Endothelial cell of umbilical vein (primary cell): ENCODE measurements around the gene INTS12. TPM values are rescaled to one million over a fixed set of nuclear protein-coding genes. Genes with fewer than 3 reads are reported as not detected.

Source experiments
- BruUV-seq: library from RNA; stranded (reverse); fragments of 400-500 nt; replicated peaks from 2 replicates; lab custom pipeline; 2021; lab: Mats Ljungman, UMichigan
- CTCF ChIA-PET: fragments of 300-600, 350-600 bp; sonication (Branson Sonifier 250); formaldehyde crosslinking; loops from one replicate; lab custom pipeline; 2021; ENCODE audit warnings: antibody characterized with exemption, inconsistent platforms; lab: Charles Lee
- POLR2A ChIA-PET: fragments of 300-600, 350-600 bp; sonication (Branson Sonifier 250); formaldehyde crosslinking; loops from one replicate; lab custom pipeline; 2021; ENCODE audit warnings: antibody characterized with exemption, inconsistent platforms; lab: Charles Lee
- DNase-seq: peaks from one replicate; pipeline ENCODE4 v3.0.0-alpha.2; 2011; ENCODE audit warnings: low read depth, low spot score
- FAIRE-seq: peaks from 2 replicates; lab custom pipeline; 2011; peaks lifted over from hg19 to GRCh38; lab: Jason Lieb, UNC
- H2AFZ ChIP-seq: 2 replicates; pipeline ENCODE4 v1.6.0; 2012; ENCODE audit warnings: low read depth, low read length, control low read depth, inconsistent platforms
- H3K27ac ChIP-seq: 2 replicates; pipeline ENCODE4 v1.5.1; 2011; ENCODE audit warnings: low read depth, mild to moderate bottlenecking, control low read depth, low read length, moderate library complexity; ENCODE audit not compliant: insufficient read depth
- H3K27me3 ChIP-seq, 2 experiments: 2 replicates each; pipeline versions ENCODE4 v1.6.0 to v1.6.1; 2011; ENCODE audit warnings: low read length in 2 of 2, mixed read lengths in 1 of 2; ENCODE audit not compliant: control insufficient read depth in 2 of 2, insufficient read depth in 2 of 2
- H3K36me3 ChIP-seq, 2 experiments: 2 replicates in 1 of 2; 3 replicates in 1 of 2; pipeline ENCODE4 v1.5.1; 2011; ENCODE audit warnings: low read length in 2 of 2, mild to moderate bottlenecking in 1 of 2, moderate library complexity in 1 of 2; ENCODE audit not compliant: control insufficient read depth in 2 of 2, insufficient read depth in 2 of 2; ENCODE audit errors: extremely low read depth in 1 of 2
- H3K4me1 ChIP-seq: 3 replicates; pipeline ENCODE4 v1.5.1; 2011; ENCODE audit warnings: mild to moderate bottlenecking, low read length; ENCODE audit not compliant: control insufficient read depth, insufficient read depth; ENCODE audit errors: extremely low read depth
- H3K4me2 ChIP-seq: 2 replicates; pipeline ENCODE4 v1.6.1; 2011; ENCODE audit warnings: low read length, control low read depth, mixed read lengths; ENCODE audit not compliant: insufficient read depth
- H3K4me3 ChIP-seq, 3 experiments: fragments of 200-600 bp in 1 of 3; sonication (generic), shearing (Covaris generic) in 1 of 3; replicated peaks in 1 of 3; 2 replicates each; pipeline ENCODE4 v1.5.1; 2011 to 2016; ENCODE audit warnings: control low read depth in 3 of 3, low read length in 3 of 3, mild to moderate bottlenecking in 2 of 3, inconsistent platforms in 1 of 3, low read depth in 1 of 3, moderate library complexity in 1 of 3; ENCODE audit not compliant: insufficient read depth in 1 of 3
- H3K79me2 ChIP-seq: 2 replicates; pipeline ENCODE4 v1.6.0; 2012; ENCODE audit warnings: low read length, inconsistent platforms; ENCODE audit not compliant: control insufficient read depth, insufficient read depth
- H3K9ac ChIP-seq: replicated peaks from 2 replicates; pipeline ENCODE3; 2011; ENCODE audit warnings: low read length, control low read depth; ENCODE audit not compliant: insufficient read depth; ENCODE audit errors: extremely low read depth
- H3K9me1 ChIP-seq: replicated peaks from 3 replicates; pipeline ENCODE4 v1.6.0; 2011; ENCODE audit warnings: mild to moderate bottlenecking, low read length; ENCODE audit not compliant: control insufficient read depth, insufficient read depth; ENCODE audit errors: extremely low read depth
- H3K9me3 ChIP-seq: replicated peaks from 2 replicates; pipeline ENCODE4 v1.5.1; 2012; ENCODE audit warnings: low read length, inconsistent platforms; ENCODE audit not compliant: control insufficient read depth, insufficient read depth
- H4K20me1 ChIP-seq: replicated peaks from 2 replicates; pipeline ENCODE3; 2011; ENCODE audit warnings: mild to moderate bottlenecking, low read length; ENCODE audit not compliant: control insufficient read depth, insufficient read depth; ENCODE audit errors: extremely low read depth
- CTCF ChIP-seq, 2 donors: IDR thresholded peaks; 1 replicate in 1 of 2; 2 replicates in 1 of 2; pipeline ENCODE4 v1.5.1; 2011; ENCODE audit warnings: low read length in 2 of 2, mild to moderate bottlenecking in 2 of 2, moderate library complexity in 2 of 2, control low read depth in 1 of 2, inconsistent platforms in 1 of 2, low read depth in 1 of 2; ENCODE audit not compliant: insufficient read depth in 1 of 2; ENCODE audit errors: extremely low read depth in 1 of 2
- EZH2 ChIP-seq: IDR thresholded peaks from 2 replicates; pipeline ENCODE4 v1.6.1; 2012; ENCODE audit warnings: borderline replicate concordance, low read depth, mild to moderate bottlenecking, moderate library complexity, low read length, inconsistent platforms; ENCODE audit not compliant: severe bottlenecking
- FOS ChIP-seq: IDR thresholded peaks from 2 replicates; pipeline ENCODE4 v1.6.1; 2011; ENCODE audit warnings: mild to moderate bottlenecking, low read length, moderate library complexity, borderline replicate concordance; ENCODE audit not compliant: insufficient read depth
- GATA2 ChIP-seq: IDR thresholded peaks from 2 replicates; pipeline ENCODE4 v1.7.0; 2011; ENCODE audit warnings: low read depth, mild to moderate bottlenecking, moderate library complexity, mixed read lengths, low read length; ENCODE audit not compliant: insufficient read length, insufficient read depth
- JUN ChIP-seq: IDR thresholded peaks from 2 replicates; pipeline ENCODE4 v1.6.1; 2011; ENCODE audit warnings: borderline replicate concordance, low read depth; ENCODE audit not compliant: insufficient read length, insufficient read depth
- MAX ChIP-seq: IDR thresholded peaks from 2 replicates; pipeline ENCODE4 v1.6.1; 2011; ENCODE audit not compliant: insufficient read depth, insufficient read length
- MYC ChIP-seq: IDR thresholded peaks from one replicate; pipeline ENCODE4 v1.6.1; 2011; ENCODE audit warnings: mild to moderate bottlenecking, low read depth, low read length
- POLR2A ChIP-seq: IDR thresholded peaks from 2 replicates; pipeline ENCODE4 v1.6.1; 2012; ENCODE audit warnings: low read depth, mild to moderate bottlenecking, control low read depth, low read length
- POLR2AphosphoS5 ChIP-seq: IDR thresholded peaks from 2 replicates; pipeline ENCODE4 v1.6.1; 2012; ENCODE audit warnings: low read depth, mild to moderate bottlenecking, control low read depth, low read length, moderate library complexity; ENCODE audit not compliant: insufficient read depth
- dilution Hi-C: fragments of 300-500 bp; cut with MboI; formaldehyde crosslinking; loops from one replicate; pipeline ENCODE4 v1.15.0; 2019; ENCODE audit warnings: low sequenced_read_pairs; ENCODE audit not compliant: extremely low pct_ligation_motif_present
- intact Hi-C: fragments of 100-400 bp; cut with micrococcal nuclease; formaldehyde crosslinking; loops from one replicate; pipeline ENCODE4 v1.10.0; 2022
- polyA plus RNA-seq, 4 experiments: library from polyadenylated mRNA; depleted of rRNA in 3 of 4; stranded (reverse) in 3 of 4; unstranded in 1 of 4; fragments of >200 nt; gene quantifications; 2 replicates each; pipeline versions ENCODE4 v1.2.1 to v1.2.3, GENCODE V29; 2011 to 2012; ENCODE audit warnings: missing spikeins in 1 of 4
- total RNA-seq: library from RNA; stranded (reverse); gene quantifications from 2 replicates; pipeline ENCODE4 v1.2.3, GENCODE V29; 2021

The INTS12 gene
- total and polyA plus RNA-seq, 2 donors (not counting 3 experiments of a cell fraction or from before 2014, with no cell fraction given), result 19.7 to 20.9 TPM

GRCh38 chr4:105677709-105678108 is 30.8 kb downstream of the INTS12 start:
- H2AFZ ChIP-seq, result no peak overlapping the region
- no peaks in the 10 kb centered on the region for H3K9me1 ChIP-seq
- no peaks in the 10 kb centered on the region for H3K79me2 ChIP-seq
- FAIRE-seq (no peak), DNase-seq (no peak)
- dilution Hi-C loops (no loop called here), intact Hi-C loops (no loop called here)
- no TSS peak for BruUV-seq
- peaks cover 0 to 2% of the 10 kb centered on the region in 2 experiments for H3K27me3 ChIP-seq
- H3K4me3 ChIP-seq, result no peak overlapping the region
- H3K36me3 ChIP-seq, result peaks cover 0 to 5% of the 10 kb centered on the region in 2 experiments
- H4K20me1 ChIP-seq, result no peaks in the 10 kb centered on the region
- ChIA-PET POLR2A (no interaction called here), CTCF (interaction anchor here (1.4 kb wide), 1 partner anchor 10 kb away, joined by 3 read pairs; no protein-coding TSS in a partner anchor)
- H3K27ac ChIP-seq, result no peak overlapping the region
- H3K9ac ChIP-seq, result no peak overlapping the region
- TF ChIP-seq FOS (no peak), EZH2 (no peak), POLR2AphosphoS5 (no peak), JUN (no peak), GATA2 (no peak), MAX (no peak), POLR2A (no peak), CTCF (IDR thresholded peaks at IDR 0.05; ENCODE audit: extremely low read depth in 1 of 2, insufficient read depth in 1 of 2, low read depth in 1 of 2, low read length in 2 of 2) (no peak), MYC (no peak)
- H3K9me3 ChIP-seq, result no peaks in the 10 kb centered on the region
- peaks cover 3% of the 10 kb centered on the region for H3K4me1 ChIP-seq
- H3K4me2 ChIP-seq, result no peak overlapping the region
